A549 treated with dexamethasone at 1 μM for 4 hours (cell line): ENCODE results near the gene MLIP. TPM values are rescaled to one million over a fixed set of nuclear protein-coding genes. Genes with fewer than 3 reads are reported as not detected.

Experiments used
- total RNA-seq: library from RNA; stranded (reverse); fragments of 200-300 nt; extraction: Qiagen RNA extraction; gene quantifications from 5 replicates; pipeline ENCODE4 v1.2.3, GENCODE V29; 2022

The MLIP gene, protein sequence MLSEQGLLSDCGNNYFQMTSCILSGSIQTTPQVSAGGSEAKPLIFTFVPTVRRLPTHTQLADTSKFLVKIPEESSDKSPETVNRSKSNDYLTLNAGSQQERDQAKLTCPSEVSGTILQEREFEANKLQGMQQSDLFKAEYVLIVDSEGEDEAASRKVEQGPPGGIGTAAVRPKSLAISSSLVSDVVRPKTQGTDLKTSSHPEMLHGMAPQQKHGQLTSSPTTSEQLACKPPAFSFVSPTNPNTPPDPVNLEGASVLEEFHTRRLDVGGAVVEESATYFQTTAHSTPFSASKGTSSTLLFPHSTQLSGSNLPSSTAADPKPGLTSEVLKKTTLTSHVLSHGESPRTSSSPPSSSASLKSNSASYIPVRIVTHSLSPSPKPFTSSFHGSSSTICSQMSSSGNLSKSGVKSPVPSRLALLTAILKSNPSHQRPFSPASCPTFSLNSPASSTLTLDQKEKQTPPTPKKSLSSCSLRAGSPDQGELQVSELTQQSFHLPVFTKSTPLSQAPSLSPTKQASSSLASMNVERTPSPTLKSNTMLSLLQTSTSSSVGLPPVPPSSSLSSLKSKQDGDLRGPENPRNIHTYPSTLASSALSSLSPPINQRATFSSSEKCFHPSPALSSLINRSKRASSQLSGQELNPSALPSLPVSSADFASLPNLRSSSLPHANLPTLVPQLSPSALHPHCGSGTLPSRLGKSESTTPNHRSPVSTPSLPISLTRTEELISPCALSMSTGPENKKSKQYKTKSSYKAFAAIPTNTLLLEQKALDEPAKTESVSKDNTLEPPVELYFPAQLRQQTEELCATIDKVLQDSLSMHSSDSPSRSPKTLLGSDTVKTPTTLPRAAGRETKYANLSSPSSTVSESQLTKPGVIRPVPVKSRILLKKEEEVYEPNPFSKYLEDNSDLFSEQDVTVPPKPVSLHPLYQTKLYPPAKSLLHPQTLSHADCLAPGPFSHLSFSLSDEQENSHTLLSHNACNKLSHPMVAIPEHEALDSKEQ
- total RNA-seq: not detected in 5 replicates

DNA sequence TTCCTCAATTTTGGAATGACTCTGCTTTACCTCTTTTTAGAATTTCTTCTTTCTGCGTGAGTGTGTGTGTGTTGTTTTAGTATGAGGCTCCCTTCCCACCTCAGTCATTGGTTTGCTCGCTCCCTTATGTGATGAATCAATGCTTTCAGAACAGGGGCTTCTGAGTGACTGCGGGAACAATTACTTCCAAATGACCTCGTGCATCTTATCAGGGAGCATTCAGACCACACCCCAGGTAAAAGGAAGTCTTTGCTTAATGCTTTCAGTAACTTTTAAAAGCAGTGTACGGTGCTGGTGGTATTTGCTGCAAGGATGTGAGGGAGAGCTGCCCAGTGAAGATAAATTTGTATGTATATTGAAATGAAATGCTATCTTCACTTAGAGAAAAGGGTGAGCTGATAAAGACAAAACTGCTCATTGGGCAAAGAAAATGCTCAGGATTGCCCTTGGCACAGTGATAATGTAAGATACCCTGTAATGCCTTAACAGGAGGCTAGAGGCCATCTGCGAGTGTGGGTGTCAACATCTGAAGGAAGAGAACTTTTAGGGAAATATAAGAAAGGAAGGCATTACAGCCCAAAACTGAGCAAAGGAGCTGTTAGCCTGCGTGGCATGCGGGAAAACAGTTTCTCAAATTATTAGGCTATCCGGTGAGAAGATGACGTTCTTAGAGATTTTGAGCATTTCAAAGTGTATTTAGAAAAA, at the start of gene MLIP:
Gene MLIP (plus strand): TSS at position 103 of the 705 bp plus-strand sequence. CDS start 37 bp downstream, at position 140.

GRCh38 chr6:54308289-54308985, 197.2 kb downstream of the MLIP start, which contains the start of gene TINAG:
TSS of gene TINAG (plus strand) at chr6:54308441. CDS start at chr6:54308551, 110 bp downstream.

Other genes starting within 250 kb of the MLIP start
- gene TINAG, start 197.0 kb downstream of the MLIP start, total RNA-seq: 0.14 TPM in 1 of 5 replicates, not detected in the others